Spinal cord (tissue), 10 donors: ENCODE measurements around the gene BLOC1S2. TPM values are rescaled to one million over a fixed set of nuclear protein-coding genes. Genes with fewer than 3 reads are reported as not detected.
A peak's percentile ranks its signal among the peaks of the same experiment; 100 is the strongest.

ENCODE experiments used
- DNase-seq, 6 donors: peaks; one replicate each; pipeline versions ENCODE4 v3.0.0 to v3.0.0-alpha.2; 2013 to 2015; ENCODE audit warnings: low spot score in 6 of 6, low read depth in 4 of 6
- H3K27ac ChIP-seq: one replicate; pipeline ENCODE4 v1.5.1; 2013; ENCODE audit warnings: low read depth, low read length, control low read depth
- H3K27me3 ChIP-seq: one replicate; pipeline ENCODE4 v1.6.1; 2013; ENCODE audit warnings: low read length; ENCODE audit not compliant: control insufficient read depth, insufficient read depth
- H3K36me3 ChIP-seq: one replicate; pipeline ENCODE4 v1.6.1; 2013; ENCODE audit warnings: low read length; ENCODE audit not compliant: control insufficient read depth, insufficient read depth
- H3K4me1 ChIP-seq: one replicate; pipeline ENCODE4 v1.6.1; 2013; ENCODE audit warnings: low read length; ENCODE audit not compliant: control insufficient read depth, insufficient read depth
- H3K4me3 ChIP-seq: one replicate; pipeline ENCODE4 v1.5.1; 2013; ENCODE audit warnings: low read depth, low read length, control low read depth
- H3K9me3 ChIP-seq: one replicate; pipeline ENCODE4 v1.6.1; 2013; ENCODE audit warnings: low read length; ENCODE audit not compliant: control insufficient read depth, insufficient read depth
- WGBS: methylation state at CpG from one replicate; pipeline ENCODE4 v1.1.5; 2013; ENCODE audit warnings: missing lambda C conversion rate; ENCODE audit not compliant: insufficient coverage; 5-methylcytosine and 5-hydroxymethylcytosine counted together
- polyA plus RNA-seq, 2 donors: library from polyadenylated mRNA; unstranded; fragments of 120-200 nt; gene quantifications; one replicate each; pipeline ENCODE4 v1.2.1, GENCODE V29; 2013; ENCODE audit not compliant: insufficient read length in 2 of 2
- total RNA-seq, 2 donors: library from RNA; depleted of rRNA in 1 of 2; stranded (reverse); fragments of 120-200 nt in 1 of 2; fragments of >200 nt in 1 of 2; gene quantifications; one replicate each; pipeline versions ENCODE4 v1.2.3 to v1.2.4, GENCODE V29; 2013 to 2014
- donor health status: healthy.

BLOC1S2 gene
- total and polyA plus RNA-seq, 4 donors, result 46.8 to 96.2 (median 82.1) TPM

- DNase-seq, result peak; percentile 75 to 96 (median 87)
- Histone ChIP-seq H3K4me3 (peak within 1 kb of the TSS; percentile 89), H3K9me3 (no peaks in the 10 kb centered on the region), H3K36me3 (no peaks in the 10 kb centered on the region), H3K27me3 (no peaks in the 10 kb centered on the region), H3K4me1 (peaks cover 14% of the 10 kb centered on the region), H3K27ac (peak within 1 kb of the TSS; percentile 70)
- under 1% methylated on average over 26 of the region's 49 CpGs for WGBS
Measured at GRCh38 chr10:100267239-100268104, 19.0 kb downstream of the BLOC1S2 start, which contains the start of gene CWF19L1. CWF19L1 (minus strand) TSS chr10:100267638; CDS start chr10:100267593, 45 bp downstream.

- 98% methylated on average over 10 of the region's 15 CpGs for WGBS
- Histone ChIP-seq H3K4me3 (no peak overlapping the region), H3K9me3 (no peaks in the 10 kb centered on the region), H3K27ac (no peak overlapping the region), H3K27me3 (no peaks in the 10 kb centered on the region), H3K4me1 (peaks cover 14% of the 10 kb centered on the region), H3K36me3 (no peaks in the 10 kb centered on the region)
- DNase-seq, result no peak
Measured at GRCh38 chr10:100265821-100266485, 20.5 kb downstream of the BLOC1S2 start.

- WGBS, result no CpG with 5 or more reads among the region's 3 CpGs
Measured at GRCh38 chr10:100254191-100254590, 32.3 kb downstream of the BLOC1S2 start.

GRCh38 chr10:100253041-100253440 lies 33.4 kb downstream of the BLOC1S2 start:
- H3K36me3 ChIP-seq, result peaks cover 45% of the 10 kb centered on the region

More at GRCh38 chr10:100254191-100254590, 32.3 kb downstream of the BLOC1S2 start:
- Histone ChIP-seq H3K9me3 (no peaks in the 10 kb centered on the region), H3K4me1 (no peaks in the 10 kb centered on the region), H3K36me3 (peaks cover 38% of the 10 kb centered on the region), H3K4me3 (no peak overlapping the region), H3K27ac (no peak overlapping the region), H3K27me3 (no peaks in the 10 kb centered on the region)
- no peak for DNase-seq

GRCh38 chr10:100248820-100249219 lies 37.7 kb downstream of the BLOC1S2 start:
- Histone ChIP-seq H3K27me3 (no peaks in the 10 kb centered on the region), H3K27ac (no peak overlapping the region), H3K9me3 (no peaks in the 10 kb centered on the region), H3K36me3 (peaks cover 37% of the 10 kb centered on the region), H3K4me3 (no peak overlapping the region), H3K4me1 (no peaks in the 10 kb centered on the region)
- 97% methylated on average over 5 of the region's 7 CpGs for WGBS
- DNase-seq, result no peak

More at GRCh38 chr10:100253041-100253440, 33.4 kb downstream of the BLOC1S2 start:
- H3K9me3 ChIP-seq, result no peaks in the 10 kb centered on the region
- no peak overlapping the region for H3K27ac ChIP-seq
- no peaks in the 10 kb centered on the region for H3K27me3 ChIP-seq
- 94% methylated on average over 5 of the region's 5 CpGs for WGBS
- H3K4me1 ChIP-seq, result no peaks in the 10 kb centered on the region
- no peak for DNase-seq
- no peak overlapping the region for H3K4me3 ChIP-seq

- Histone ChIP-seq H3K27me3 (no peaks in the 10 kb centered on the region), H3K36me3 (peaks cover 39% of the 10 kb centered on the region), H3K9me3 (no peaks in the 10 kb centered on the region), H3K4me3 (no peak overlapping the region), H3K27ac (no peak overlapping the region), H3K4me1 (no peaks in the 10 kb centered on the region)
- DNase-seq, result no peak
- 79% methylated on average over 2 of the region's 5 CpGs for WGBS
Measured at GRCh38 chr10:100245484-100246220, 40.8 kb downstream of the BLOC1S2 start.

GRCh38 chr10:100239851-100240250 lies 46.6 kb downstream of the BLOC1S2 start:
- Histone ChIP-seq H3K27ac (no peak overlapping the region), H3K9me3 (no peaks in the 10 kb centered on the region), H3K36me3 (peaks cover 44% of the 10 kb centered on the region), H3K4me3 (no peak overlapping the region), H3K27me3 (no peaks in the 10 kb centered on the region), H3K4me1 (no peaks in the 10 kb centered on the region)
- WGBS, result no CpG with 5 or more reads among the region's 3 CpGs
- no peak for DNase-seq

- H3K4me3 ChIP-seq, result no peak overlapping the region
- no peaks in the 10 kb centered on the region for H3K27me3 ChIP-seq
- H3K9me3 ChIP-seq, result no peaks in the 10 kb centered on the region
- 100% methylated on average over 5 of the region's 7 CpGs for WGBS
- H3K27ac ChIP-seq, result no peak overlapping the region
- H3K36me3 ChIP-seq, result peaks cover 42% of the 10 kb centered on the region
- H3K4me1 ChIP-seq, result no peaks in the 10 kb centered on the region
- no peak for DNase-seq
Measured at GRCh38 chr10:100238429-100238828, 48.1 kb downstream of the BLOC1S2 start.

GRCh38 chr10:100232101-100232500 lies 54.4 kb downstream of the BLOC1S2 start:
- H3K9me3 ChIP-seq, result no peaks in the 10 kb centered on the region
- WGBS, result 83% methylated on average over 1 of the region's 2 CpGs
- H3K4me3 ChIP-seq, result no peak overlapping the region
- DNase-seq, result no peak
- no peaks in the 10 kb centered on the region for H3K27me3 ChIP-seq
- H3K4me1 ChIP-seq, result peaks cover 15% of the 10 kb centered on the region
- no peak overlapping the region for H3K27ac ChIP-seq
- H3K36me3 ChIP-seq, result peaks cover 30% of the 10 kb centered on the region
